ENCODE results near the gene PCYT1B. TPM values are rescaled to one million over a fixed set of nuclear protein-coding genes. Genes with fewer than 3 reads are reported as not detected.
A peak's percentile ranks its signal among the peaks of the same experiment; 100 is the strongest.

PCYT1B gene
- under 1 TPM in 1 of 4 donors, not detected in 3; 0.25 TPM for total RNA-seq

- DNase-seq (ENCODE audit: low spot score) (peak; percentile 32), ATAC-seq (ENCODE audit: low FRiP score) (peak; percentile 83)
- no peak for TF ChIP-seq CTCF (IDR thresholded peaks at IDR 0.05)
Observed at GRCh38 chrX:24647257-24648058, at the start of gene PCYT1B. TSS of gene PCYT1B (minus strand) at chrX:24647347. CDS start at chrX:24647105, 242 bp downstream.

GRCh38 chrX:24696294-24696693 is 49.1 kb upstream of the PCYT1B start:
- ATAC-seq (ENCODE audit: low FRiP score), result no peak
- DNase-seq (ENCODE audit: low spot score), result no peak
- TF ChIP-seq CTCF (IDR thresholded peaks at IDR 0.05), result no peak

GRCh38 chrX:24694825-24695224 is 47.7 kb upstream of the PCYT1B start:
- no peak for ATAC-seq (ENCODE audit: low FRiP score)
- no peak for TF ChIP-seq CTCF (IDR thresholded peaks at IDR 0.05)
- DNase-seq (ENCODE audit: low spot score), result no peak

- no peak for TF ChIP-seq CTCF (IDR thresholded peaks at IDR 0.05)
- peak; percentile 98 for ATAC-seq (ENCODE audit: low FRiP score)
- DNase-seq (ENCODE audit: low spot score), result peak; percentile 71
Observed at GRCh38 chrX:24693453-24694202, 46.5 kb upstream of the PCYT1B start, which contains the start of gene POLA1. TSS of gene POLA1 (plus strand) at chrX:24693918. CDS start at chrX:24693962, 44 bp downstream.

- TF ChIP-seq CTCF (IDR thresholded peaks at IDR 0.05), result no peak
- DNase-seq (ENCODE audit: low spot score) (no peak), ATAC-seq (ENCODE audit: low FRiP score) (no peak)
Observed at GRCh38 chrX:24692305-24692704, 45.2 kb upstream of the PCYT1B start.

GRCh38 chrX:24684048-24684447 is 36.9 kb upstream of the PCYT1B start:
- DNase-seq (ENCODE audit: low spot score) (no peak), ATAC-seq (ENCODE audit: low FRiP score) (no peak)
- no peak for TF ChIP-seq CTCF (IDR thresholded peaks at IDR 0.05)
